B cell (primary cell): ENCODE data around the gene RABL3. TPM values are rescaled to one million over a fixed set of nuclear protein-coding genes. Genes with fewer than 3 reads are reported as not detected.

Experiments used
- ATAC-seq: fragments of 200-7000 bp; cut with Tn5 transposase; one replicate; pipeline ENCODE4 v1.10.0; 2021; ENCODE audit warnings: low read depth, mild to moderate bottlenecking, moderate number of reproducible peaks, moderate library complexity
- CTCF ChIA-PET: fragments of 350-600 bp; sonication (Branson Sonifier 250); formaldehyde crosslinking; loops from one replicate; lab custom pipeline; 2021; ENCODE audit warnings: antibody characterized with exemption, inconsistent platforms; lab: Charles Lee
- POLR2A ChIA-PET: fragments of 350-600 bp; sonication (Branson Sonifier 250); formaldehyde crosslinking; loops from one replicate; lab custom pipeline; 2021; ENCODE audit warnings: antibody characterized with exemption; lab: Charles Lee
- DNase-seq: peaks from one replicate; pipeline ENCODE4 v3.0.0; 2013
- H2AFZ ChIP-seq: 2 replicates; pipeline ENCODE4 v1.6.1; 2012; ENCODE audit warnings: mild to moderate bottlenecking, low read depth, low read length; ENCODE audit not compliant: insufficient read depth, poor library complexity, severe bottlenecking
- H3K27ac ChIP-seq, 2 donors: 1 replicate in 1 of 2; 2 replicates in 1 of 2; pipeline ENCODE4 v1.5.1; 2012 to 2013; ENCODE audit warnings: low read length in 2 of 2, mild to moderate bottlenecking in 2 of 2, moderate library complexity in 1 of 2
- H3K27me3 ChIP-seq, 4 experiments: fragments of 200-600 bp in 1 of 4; sonication (generic) in 1 of 4; replicated peaks in 1 of 4; 1 replicate in 2 of 4; 2 replicates in 2 of 4; pipeline versions ENCODE4 v1.6.1 to v1.7.0; 2013 to 2016; ENCODE audit warnings: low read length in 3 of 4, mild to moderate bottlenecking in 2 of 4, mixed read lengths in 1 of 4, moderate library complexity in 1 of 4; ENCODE audit not compliant: insufficient read depth in 4 of 4, control insufficient read depth in 3 of 4; ENCODE audit errors: control extremely low read depth in 1 of 4
- H3K36me3 ChIP-seq, 2 experiments: replicated peaks in 1 of 2; 1 replicate in 1 of 2; 2 replicates in 1 of 2; pipeline versions ENCODE4 v1.6.1 to v1.7.1; 2013; ENCODE audit warnings: low read length in 1 of 2; ENCODE audit not compliant: insufficient read depth in 2 of 2, control insufficient read depth in 1 of 2; ENCODE audit errors: control extremely low read depth in 1 of 2, extremely low read depth in 1 of 2
- H3K4me1 ChIP-seq, 2 donors: fragments of 200-600 bp in 1 of 2; sonication (generic) in 1 of 2; 1 replicate in 1 of 2; 2 replicates in 1 of 2; pipeline versions ENCODE4 v1.5.1 to v1.6.1; 2013 to 2017; ENCODE audit warnings: low read length in 2 of 2; ENCODE audit not compliant: control insufficient read depth in 2 of 2, insufficient read depth in 2 of 2
- H3K4me2 ChIP-seq: replicated peaks from 2 replicates; pipeline ENCODE3; 2012; ENCODE audit warnings: mild to moderate bottlenecking, low read depth, low read length; ENCODE audit not compliant: poor library complexity, severe bottlenecking
- H3K4me3 ChIP-seq, 5 experiments: fragments of 200-600 bp in 1 of 5; sonication (generic) in 1 of 5; 1 replicate in 3 of 5; 2 replicates in 2 of 5; pipeline versions ENCODE4 v1.5.1 to v1.7.0; 2011 to 2016; ENCODE audit warnings: low read length in 4 of 5, mild to moderate bottlenecking in 4 of 5, low read depth in 2 of 5, control low read depth in 1 of 5, moderate library complexity in 1 of 5; ENCODE audit not compliant: insufficient read depth in 1 of 5; ENCODE audit errors: control extremely low read depth in 1 of 5, extremely low read depth in 1 of 5
- H3K79me2 ChIP-seq: fragments of 200-600 bp; sonication (generic); one replicate; pipeline ENCODE4 v1.6.0; 2016; ENCODE audit warnings: low read length; ENCODE audit not compliant: control insufficient read depth, insufficient read depth
- H3K9ac ChIP-seq: fragments of 200-600 bp; sonication (generic); 2 replicates; pipeline ENCODE4 v1.6.1; 2017; ENCODE audit warnings: mild to moderate bottlenecking, low read length, moderate library complexity
- H3K9me3 ChIP-seq, 3 donors: one replicate each; pipeline versions ENCODE4 v1.6.1 to v1.7.1; 2013; ENCODE audit warnings: low read length in 2 of 3; ENCODE audit not compliant: control insufficient read depth in 2 of 3, insufficient read depth in 1 of 3; ENCODE audit errors: control extremely low read depth in 1 of 3
- H4K20me1 ChIP-seq: 2 replicates; pipeline ENCODE4 v1.6.0; 2012; ENCODE audit warnings: mild to moderate bottlenecking, low read length; ENCODE audit not compliant: insufficient read depth, control insufficient read depth, poor library complexity, severe bottlenecking
- H3K27ac Mint-ChIP-seq: one replicate; pipeline ENCODE4 v1.8.0; 2021; ENCODE audit warnings: mixed read lengths
- H3K27me3 Mint-ChIP-seq: one replicate; pipeline ENCODE4 v1.8.0; 2021; ENCODE audit warnings: mixed read lengths
- H3K4me1 Mint-ChIP-seq: one replicate; pipeline ENCODE4 v1.8.0; 2021; ENCODE audit warnings: mixed read lengths
- H3K4me3 Mint-ChIP-seq: one replicate; pipeline ENCODE4 v1.8.0; 2021; ENCODE audit warnings: mixed read lengths
- H3K9me3 Mint-ChIP-seq: one replicate; pipeline ENCODE4 v1.8.0; 2022; ENCODE audit warnings: mixed read lengths; ENCODE audit not compliant: insufficient read depth
- CTCF ChIP-seq: fragments of 200-600 bp; IDR thresholded peaks from one replicate; pipeline ENCODE4 v1.8.0; 2022; ENCODE audit warnings: antibody characterized with exemption, mild to moderate bottlenecking
- EZH2 ChIP-seq: IDR thresholded peaks from 2 replicates; pipeline ENCODE4 v1.6.1; 2012; ENCODE audit warnings: borderline replicate concordance, low read depth, mild to moderate bottlenecking, moderate library complexity, low read length; ENCODE audit not compliant: insufficient read depth, poor library complexity, severe bottlenecking
- WGBS: methylation state at CpG from one replicate; pipeline ENCODE4 v1.1.5; 2013; ENCODE audit warnings: missing lambda C conversion rate; ENCODE audit not compliant: insufficient coverage; 5-methylcytosine and 5-hydroxymethylcytosine counted together
- intact Hi-C: fragments of 100-400 bp; cut with micrococcal nuclease; formaldehyde crosslinking; loops from one replicate; pipeline ENCODE4 v1.10.0; 2022
- polyA plus RNA-seq: library from polyadenylated mRNA; depleted of rRNA; stranded (reverse); fragments of >200 nt; gene quantifications from 2 replicates; pipeline ENCODE4 v1.2.3, GENCODE V29; 2012
- total RNA-seq, 2 donors: library from RNA; stranded (reverse); fragments of 120-200 nt in 1 of 2; gene quantifications; 1 replicate in 1 of 2; 2 replicates in 1 of 2; pipeline versions ENCODE4 v1.2.3 to v1.2.4, GENCODE V29; 2013 to 2022

RABL3 gene
- total and polyA plus RNA-seq, 2 donors (not counting 1 experiment from before 2014, with no cell fraction given) = 2.5 to 18.8 TPM

- H3K4me1 Mint-ChIP-seq = peaks cover 17% of the 10 kb centered on the region
These were observed 27.1 kb upstream of the RABL3 start for GRCh38 chr3:120769436-120769835.

GRCh38 chr3:120767106-120767505 lies 24.8 kb upstream of the RABL3 start:
- Mint-ChIP-seq H3K27me3 (no peaks in the 10 kb centered on the region), H3K4me3 (no peak overlapping the region), H3K27ac (no peak overlapping the region), H3K9me3 (no peaks in the 10 kb centered on the region), H3K4me1 (peaks cover 36% of the 10 kb centered on the region)
- H2AFZ ChIP-seq = no peak overlapping the region
- DNase-seq (no peak), ATAC-seq (no peak)
- peaks cover 44% of the 10 kb centered on the region for H3K79me2 ChIP-seq
- H4K20me1 ChIP-seq = peaks cover 39% of the 10 kb centered on the region
- H3K4me1 ChIP-seq = no peaks in the 10 kb centered on the region
- no peak for TF ChIP-seq EZH2
- TF ChIP-seq CTCF = no peak
- intact Hi-C loops = no loop called here
- POLR2A ChIA-PET = no interaction called here
- no peak overlapping the region for H3K9ac ChIP-seq
- H3K36me3 ChIP-seq = peaks cover 2 to 15% of the 10 kb centered on the region in 2 experiments
- H3K27ac ChIP-seq = no peak overlapping the region
- H3K4me2 ChIP-seq = no peak overlapping the region
- no CpG with 5 or more reads among the region's 1 CpG for whole genome bisulfite sequencing
- H3K27me3 ChIP-seq = no peaks in the 10 kb centered on the region
- H3K4me3 ChIP-seq = no peak overlapping the region
- H3K9me3 ChIP-seq = no peaks in the 10 kb centered on the region
- CTCF ChIA-PET = interaction anchor here (2.3 kb wide), 1 partner anchor 28 kb away, joined by 10 read pairs; no protein-coding TSS in a partner anchor

More at GRCh38 chr3:120769436-120769835, 27.1 kb upstream of the RABL3 start:
- Histone ChIP-seq H3K9ac (no peak overlapping the region), H3K4me1 (no peaks in the 10 kb centered on the region), H3K79me2 (peaks cover 35% of the 10 kb centered on the region), H3K9me3 (no peaks in the 10 kb centered on the region), H3K27ac (no peak overlapping the region), H3K4me2 (no peak overlapping the region), H3K36me3 (peaks cover 0 to 16% of the 10 kb centered on the region in 2 experiments), H4K20me1 (peaks cover 30% of the 10 kb centered on the region), H3K27me3 (no peaks in the 10 kb centered on the region), H3K4me3 (no peak overlapping the region), H2AFZ (no peak overlapping the region)
- TF ChIP-seq CTCF = no peak
- no peak for DNase-seq
- intact Hi-C loops = no loop called here
- H3K27me3 Mint-ChIP-seq = no peaks in the 10 kb centered on the region
- ChIA-PET CTCF (interaction anchor here (2.3 kb wide), 1 partner anchor 26 kb away, joined by 10 read pairs; no protein-coding TSS in a partner anchor), POLR2A (no interaction called here)
- H3K9me3 Mint-ChIP-seq = no peaks in the 10 kb centered on the region
- H3K4me3 Mint-ChIP-seq = no peak overlapping the region
- 100% methylated on average over 1 of the region's 2 CpGs for WGBS
- no peak for ATAC-seq
- H3K27ac Mint-ChIP-seq = no peak overlapping the region
